ENCODE measurements around the gene EIF3F.

EIF3F gene

DNA sequence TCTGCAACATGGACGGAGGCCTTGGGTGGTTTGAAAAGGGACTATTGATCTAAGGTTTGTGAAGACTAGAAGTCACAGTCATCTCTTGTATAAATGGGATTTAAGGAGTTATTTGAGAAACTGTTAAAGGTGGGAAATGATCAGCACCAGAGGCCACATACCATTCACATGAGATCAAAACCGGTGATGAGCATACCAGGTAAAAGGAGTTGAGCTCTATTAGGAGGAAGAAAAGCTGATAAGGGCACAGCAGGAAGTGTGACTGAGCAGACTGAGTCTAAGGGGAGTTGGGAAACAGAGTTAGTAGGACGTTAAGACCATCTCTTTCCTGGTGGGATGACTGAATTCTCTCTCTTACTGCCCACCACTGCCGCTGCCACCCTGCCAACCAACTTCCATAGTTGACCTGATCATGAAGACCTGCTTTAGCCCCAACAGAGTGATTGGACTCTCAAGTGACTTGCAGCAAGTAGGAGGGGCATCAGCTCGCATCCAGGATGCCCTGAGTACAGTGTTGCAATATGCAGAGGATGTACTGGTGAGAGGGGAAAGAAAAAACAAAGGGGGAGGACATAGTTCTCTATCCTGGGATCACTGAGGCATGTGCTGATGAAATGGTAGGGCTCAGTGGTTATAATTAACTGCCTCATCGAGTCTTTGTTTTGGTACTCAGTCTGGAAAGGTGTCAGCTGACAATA, 7.6 kb downstream of the EIF3F start:
- DNase-seq: no peak

- no peak for DNase-seq
These were observed 12.7 kb downstream of the EIF3F start for GRCh38 chr11:7999795-8000194.

GRCh38 chr11:8000390-8000789, 13.3 kb downstream of the EIF3F start:
- no peak for DNase-seq

- no peak for DNase-seq
These were observed 15.5 kb downstream of the EIF3F start for GRCh38 chr11:8002676-8003075.

DNA sequence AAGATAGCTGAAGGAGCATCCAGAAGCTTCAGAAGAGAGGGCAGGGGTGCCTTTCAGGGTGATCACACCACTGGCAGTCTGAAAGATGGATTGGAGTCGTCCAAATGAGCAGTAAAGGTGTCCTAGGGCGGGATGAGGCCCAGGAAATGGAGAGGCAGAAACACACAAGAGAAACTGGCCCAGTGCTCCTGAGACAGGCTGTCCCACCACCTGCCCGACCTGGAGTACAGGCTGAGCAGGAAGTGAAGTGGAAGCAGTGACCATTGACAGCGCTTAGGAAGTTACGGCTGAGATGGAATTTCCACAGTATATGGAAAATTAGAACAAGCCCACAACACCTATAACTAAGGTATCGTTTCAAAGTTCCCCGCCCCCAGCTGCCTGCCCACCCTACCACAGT, 16.1 kb downstream of the EIF3F start:
- no peak for DNase-seq

DNA sequence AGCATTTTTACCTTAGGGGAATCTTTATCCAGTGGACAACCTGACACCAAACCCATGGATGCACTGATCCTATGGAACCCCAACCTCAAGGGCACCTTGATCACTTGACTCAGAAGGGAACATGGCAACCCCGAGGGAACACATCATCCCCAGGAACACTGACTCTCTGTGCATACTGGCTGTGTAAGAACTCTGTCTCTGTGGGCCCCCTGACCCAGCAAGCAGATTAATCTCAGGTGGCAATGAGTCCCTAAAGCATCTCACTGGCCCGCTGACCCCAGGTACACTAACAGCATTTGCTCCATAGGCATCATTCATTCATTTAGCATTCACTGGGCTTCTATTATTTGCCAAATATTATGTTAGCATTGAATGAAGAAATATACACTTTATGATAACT, 16.9 kb downstream of the EIF3F start:
- no peak for DNase-seq

- DNase-seq: no peak
These were observed 18.4 kb downstream of the EIF3F start for GRCh38 chr11:8005556-8005955.

DNA sequence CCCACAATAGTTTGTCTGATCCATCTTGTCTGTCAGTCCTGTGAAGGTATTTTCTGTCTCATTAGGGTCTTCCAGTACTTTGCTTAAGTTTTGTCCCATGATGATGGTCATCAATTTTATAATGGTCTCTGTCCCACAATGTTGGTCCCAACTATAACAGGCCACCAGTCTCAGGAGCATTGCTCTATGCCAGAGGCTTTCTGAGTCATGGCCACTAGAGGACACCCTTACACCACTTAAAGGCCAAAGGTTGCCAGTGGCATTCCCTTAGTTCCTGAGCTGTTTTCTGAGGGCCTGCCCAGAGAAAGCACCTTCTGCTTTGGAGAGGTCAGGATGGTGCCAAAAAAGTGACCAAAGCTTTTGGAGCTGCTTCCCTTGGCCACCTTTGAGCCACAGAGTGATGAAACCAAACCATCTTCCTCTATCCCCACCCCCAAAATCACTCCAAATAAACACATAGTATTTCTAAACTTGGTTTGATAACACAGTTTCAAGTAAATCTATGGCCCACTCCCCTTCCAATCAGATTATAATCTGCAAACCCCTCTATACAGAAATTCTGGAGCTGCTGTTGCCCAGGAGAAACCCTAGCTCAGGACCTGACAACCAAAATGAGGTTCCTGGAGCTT, 19.3 kb downstream of the EIF3F start:
- DNase-seq: no peak

DNA sequence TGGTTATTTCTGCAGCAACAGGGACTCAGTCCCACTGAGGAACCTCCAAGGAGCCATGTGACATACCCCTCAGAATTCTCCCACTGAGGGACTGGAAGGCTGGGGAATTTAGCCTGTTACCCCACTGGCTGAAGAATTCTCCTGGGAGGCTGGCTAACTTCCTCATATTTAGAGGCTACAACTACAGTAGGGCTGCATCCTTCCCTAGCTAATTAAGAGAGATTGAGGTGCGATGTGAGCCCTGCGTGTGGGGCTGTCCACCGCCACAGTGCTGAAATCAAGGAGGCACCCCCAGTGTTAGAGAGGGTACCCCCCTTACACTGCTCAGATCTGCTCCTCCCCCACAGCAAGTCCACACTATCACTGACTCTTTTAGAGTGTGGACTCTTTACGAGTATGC, 21.1 kb downstream of the EIF3F start:
- no peak for DNase-seq

- no peak for DNase-seq
These were observed 22.7 kb downstream of the EIF3F start for GRCh38 chr11:8009856-8010255.

DNA sequence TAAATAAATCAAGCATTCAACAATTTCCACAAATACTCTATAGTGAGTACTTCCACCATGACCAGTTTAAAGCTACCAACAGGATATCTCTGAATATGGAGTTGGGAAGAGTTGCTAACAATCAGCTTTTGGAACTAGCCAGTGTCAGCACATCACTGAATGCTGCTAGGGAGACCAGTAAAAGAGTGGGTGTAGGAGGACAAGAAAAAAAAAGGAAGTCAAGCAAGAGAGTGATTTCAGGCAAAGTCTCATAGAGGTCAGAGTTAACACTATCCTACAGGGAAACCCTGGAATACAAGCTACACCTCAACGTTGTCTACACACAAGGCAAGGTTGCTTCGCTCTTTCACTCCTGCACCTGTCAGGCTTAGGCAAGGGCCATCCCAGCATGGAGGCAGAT, 24.2 kb downstream of the EIF3F start:
- DNase-seq: no peak

DNA sequence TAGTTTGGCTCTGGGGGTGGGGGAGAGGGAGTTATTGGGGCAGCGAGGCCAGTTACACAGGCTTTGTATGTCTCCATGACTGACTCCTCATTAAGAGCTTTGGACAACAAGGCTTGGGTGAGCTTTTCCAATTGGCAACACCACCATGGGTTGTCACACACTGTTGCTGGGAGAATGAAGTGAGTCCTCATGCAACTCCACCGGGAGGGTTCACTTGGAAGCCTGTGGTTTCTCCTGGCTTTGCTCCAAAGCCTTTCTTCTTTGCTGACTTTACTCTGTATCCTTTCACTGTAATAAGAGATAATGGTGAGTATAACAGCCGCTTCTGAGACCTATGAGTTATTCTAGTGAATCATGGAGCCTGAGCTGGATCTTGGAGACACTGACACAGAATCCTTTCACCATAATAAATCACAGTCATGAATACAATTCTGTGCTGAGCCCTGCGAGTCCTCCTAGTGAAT, 24.9 kb downstream of the EIF3F start:
- no peak for DNase-seq

DNA sequence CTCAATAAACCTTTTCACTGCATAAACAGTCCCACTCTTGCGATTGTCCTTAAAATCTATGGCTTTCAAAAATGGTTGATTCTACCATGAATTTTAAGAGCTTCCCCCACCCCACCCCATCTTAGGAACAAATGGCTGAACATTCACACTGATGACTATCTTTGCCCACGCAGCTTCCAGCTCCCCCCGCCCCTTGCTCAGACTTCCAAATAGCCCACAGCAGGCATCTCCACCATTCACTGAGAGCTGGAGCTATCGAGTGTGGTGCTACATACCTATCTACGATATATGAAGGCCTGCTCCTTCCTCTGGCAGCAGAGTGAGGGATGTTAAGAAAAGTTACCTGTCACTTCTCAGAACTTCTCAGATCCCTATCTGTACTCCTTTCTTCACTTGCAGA, 26.7 kb downstream of the EIF3F start:
- DNase-seq: no peak

- no peak for DNase-seq
These were observed 28.7 kb downstream of the EIF3F start for GRCh38 chr11:8015753-8016239.

DNA sequence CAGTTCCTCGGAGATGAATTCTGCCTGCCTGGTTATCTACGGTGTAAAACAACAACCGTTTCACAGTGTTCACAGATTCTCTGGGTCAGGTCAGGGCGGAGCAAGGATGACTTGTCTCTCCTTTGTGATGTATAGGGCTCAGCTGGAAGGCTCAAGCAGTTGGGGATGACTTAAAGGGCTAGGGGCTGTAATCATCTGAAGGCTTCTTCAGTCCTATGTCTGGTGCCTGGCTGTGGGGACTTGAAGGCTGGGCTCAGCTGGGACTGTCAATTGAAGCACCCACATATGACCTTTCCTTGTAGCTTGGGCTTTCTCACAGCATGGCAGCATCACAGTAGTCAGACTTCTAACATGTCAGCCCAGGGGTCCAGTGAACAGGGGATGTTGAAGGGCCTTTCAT, 29.3 kb downstream of the EIF3F start:
- no peak for DNase-seq

- no peak for DNase-seq
These were observed 29.9 kb downstream of the EIF3F start for GRCh38 chr11:8017071-8017470.

- no peak for DNase-seq
These were observed 30.9 kb downstream of the EIF3F start for GRCh38 chr11:8017894-8018483.

DNA sequence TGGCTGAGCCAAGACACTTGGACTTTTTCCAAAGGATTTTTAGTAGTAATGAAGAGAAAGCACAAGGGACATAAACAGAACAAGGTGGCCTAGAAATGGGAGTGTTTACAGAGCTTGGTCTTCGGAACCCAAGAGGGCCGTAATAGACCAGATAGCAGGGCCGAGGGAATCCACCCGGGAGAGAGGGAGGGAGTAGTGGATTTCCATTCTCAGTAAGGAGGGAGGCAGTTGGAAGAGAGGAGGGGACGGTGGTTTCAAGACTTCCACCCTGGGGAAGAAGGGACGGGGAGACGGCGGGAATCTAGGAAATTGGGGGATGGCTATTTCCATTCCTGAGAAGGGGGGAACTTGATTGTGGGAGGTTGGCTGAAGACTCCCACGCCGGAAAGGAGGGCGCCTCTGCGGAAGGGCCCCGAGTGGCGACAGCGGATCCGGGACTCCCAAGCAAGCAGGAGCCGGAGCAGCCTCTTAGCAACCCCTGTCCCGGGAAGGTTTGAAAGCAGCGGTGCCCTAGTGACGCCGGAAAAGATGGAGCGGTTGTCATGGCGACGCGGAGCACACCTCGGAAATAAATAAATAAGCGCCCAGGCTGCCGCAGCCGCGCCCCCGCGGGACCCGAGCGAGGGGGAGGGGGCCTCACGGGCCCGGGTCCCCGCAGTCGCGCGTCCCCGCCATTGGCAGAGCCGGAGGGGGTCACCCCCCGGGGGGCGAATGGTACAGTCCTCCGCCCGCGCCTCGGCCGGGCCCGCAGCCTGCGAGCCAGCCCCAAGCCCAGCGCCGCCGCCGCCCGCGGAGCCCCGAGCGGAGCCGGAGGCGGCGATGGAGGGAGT, 31.6 kb downstream of the EIF3F start:
- no peak for DNase-seq

DNA sequence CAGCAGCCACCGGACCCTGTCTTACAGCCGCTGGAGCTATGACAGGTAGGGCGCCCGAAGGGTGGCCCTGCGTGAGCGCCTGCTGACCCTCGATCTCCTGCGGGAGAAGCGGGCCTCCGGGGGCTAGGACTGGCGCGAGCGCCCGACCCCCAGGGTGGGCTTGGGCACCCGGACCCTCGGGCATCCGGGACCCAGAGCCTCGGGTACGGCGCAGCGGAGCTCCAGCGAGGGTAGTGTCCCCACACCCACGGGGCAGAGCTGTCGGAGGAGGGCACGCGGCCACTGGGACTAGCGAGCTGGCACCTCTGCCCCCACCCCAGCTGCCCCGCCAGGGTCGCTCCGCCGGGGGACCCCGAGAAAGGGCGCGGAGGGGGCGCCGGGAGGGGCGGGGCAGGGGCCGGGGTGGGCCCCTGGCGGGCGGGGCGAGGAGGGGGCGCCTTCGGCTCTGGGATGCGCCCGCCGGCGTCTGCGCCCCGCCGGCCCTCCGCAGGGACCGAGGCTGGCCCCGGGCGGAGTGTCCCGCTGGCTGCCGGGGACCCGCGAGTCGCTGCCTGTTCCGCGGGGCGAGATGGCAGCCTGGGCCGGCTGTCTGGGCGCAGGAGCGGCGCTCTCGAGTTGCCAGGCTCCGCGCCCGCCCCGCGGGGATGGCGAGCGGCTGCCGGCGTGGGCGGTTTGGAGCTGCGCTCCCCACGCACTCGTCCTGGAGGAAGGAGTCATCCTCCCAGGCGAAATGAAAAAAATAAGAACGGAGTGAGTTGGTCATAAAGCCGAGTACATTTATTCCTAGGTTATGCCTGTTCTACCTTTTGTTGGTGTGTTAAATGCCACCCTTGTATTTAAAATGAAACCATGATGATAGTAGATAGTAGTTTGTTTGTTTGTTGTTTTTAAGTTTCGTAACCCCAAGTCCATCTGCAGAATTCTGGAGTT, 32.4 kb downstream of the EIF3F start:
- no peak for DNase-seq

DNA sequence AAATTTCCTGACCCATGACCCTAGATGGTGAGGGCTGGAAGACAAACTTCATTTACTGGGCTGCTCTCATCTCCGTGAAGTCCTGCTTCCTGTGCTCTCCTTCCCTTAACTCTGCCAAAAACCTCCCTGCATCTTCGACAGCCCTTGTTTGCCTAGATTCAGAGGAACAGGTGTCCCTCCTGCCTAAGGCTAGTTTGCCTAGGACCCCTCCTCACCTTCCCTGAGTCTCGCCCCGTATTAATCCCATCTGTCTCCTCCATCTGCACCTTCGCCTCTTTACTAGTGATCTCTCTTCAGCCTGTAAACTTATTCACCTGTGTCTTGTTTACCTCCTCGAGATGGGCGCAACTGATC, 33.1 kb downstream of the EIF3F start:
- DNase-seq: no peak

- no peak for DNase-seq
These were observed 34.8 kb downstream of the EIF3F start for GRCh38 chr11:8021920-8022319.

GRCh38 chr11:8022876-8023275, 35.7 kb downstream of the EIF3F start:
- DNase-seq: no peak

Measured in NK-92 treated with Interleukin-12 subunit alpha and Interleukin-12 subunit beta, amount 100 ng/mL, for 24 hours (cell line).